C4-2B (cell line): ENCODE data around the gene DIS3L2.
"Not testable (repeated sequence)": the region's sequence is repeated elsewhere in the genome, so short reads cannot be mapped to it uniquely, and the experiment has no call there.

ENCODE experiments used
- H3K27ac ChIP-seq: fragments of 450-650 bp; 2 replicates; pipeline ENCODE4 v1.5.1; 2017
- CTCF ChIP-seq: fragments of 450-650 bp; conservative IDR thresholded peaks from 2 replicates; pipeline ENCODE4 v1.5.1; 2017; ENCODE audit warnings: mild to moderate bottlenecking
- ZFX ChIP-seq: fragments of 450-650 bp; IDR thresholded peaks from 2 replicates; pipeline ENCODE4 v1.6.1; 2017

Gene DIS3L2

GRCh38 chr2:232351686-232352510 lies 390.4 kb downstream of the DIS3L2 start:
- TF ChIP-seq ZFX (no peak), CTCF (no peak)

DNA sequence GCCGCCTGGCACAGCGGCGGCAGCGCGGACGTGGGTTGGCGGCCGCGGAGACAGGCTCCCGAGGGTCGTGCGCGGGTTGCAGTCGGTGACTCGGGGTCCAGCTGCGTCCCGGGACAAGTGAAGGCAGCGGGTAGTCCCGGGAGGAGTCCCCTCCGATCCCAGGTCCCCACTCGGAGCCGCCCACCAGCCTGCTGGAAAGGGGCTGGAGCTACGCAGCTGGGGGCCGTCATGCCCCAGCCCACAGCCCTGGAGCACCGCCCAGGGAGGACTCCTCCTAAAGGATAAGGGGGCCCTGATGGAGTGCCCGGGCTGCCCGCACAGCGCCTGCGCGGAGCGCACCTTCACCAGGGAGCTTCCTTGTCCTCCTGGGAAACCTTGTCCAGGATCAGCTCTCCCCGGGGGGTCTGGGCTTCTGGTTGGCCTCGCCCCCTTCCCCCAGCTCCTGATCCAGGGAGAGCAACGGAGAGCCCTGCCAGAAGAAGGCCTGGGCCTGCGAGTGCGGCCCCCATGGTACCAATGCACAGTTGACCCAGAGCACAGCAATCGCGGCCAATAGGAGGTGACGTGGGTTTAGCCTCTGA lies 391.1 kb downstream of the DIS3L2 start:
- TF ChIP-seq ZFX (no peak), CTCF (no peak)
- no peak overlapping the region for H3K27ac ChIP-seq

More at GRCh38 chr2:232351686-232352510, 390.4 kb downstream of the DIS3L2 start:
- H3K27ac ChIP-seq: no peak overlapping the region

DNA sequence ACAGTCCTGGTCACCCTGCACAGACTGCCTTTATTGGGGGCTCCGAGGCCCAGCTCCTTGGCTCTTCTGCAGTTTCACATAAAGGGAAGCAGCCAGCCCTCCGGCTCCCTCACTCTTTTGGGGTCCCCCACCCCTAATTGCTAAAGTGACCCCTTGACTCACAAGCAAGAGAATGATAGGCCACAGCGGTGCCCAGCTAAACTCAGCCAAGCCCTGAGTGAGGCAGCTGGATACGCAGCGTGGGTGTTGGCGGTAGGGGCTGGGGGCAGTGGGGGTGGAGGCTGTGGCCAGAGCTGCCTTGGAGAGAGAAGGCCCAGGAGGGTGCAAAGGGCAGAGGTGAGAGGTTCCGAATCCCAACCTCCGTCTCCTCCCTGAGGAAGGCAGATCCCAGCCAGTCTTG lies 391.6 kb downstream of the DIS3L2 start:
- H3K27ac ChIP-seq: no peak overlapping the region
- TF ChIP-seq ZFX (no peak), CTCF (no peak)

GRCh38 chr2:232353660-232354059 lies 392.1 kb downstream of the DIS3L2 start:
- no peak for TF ChIP-seq ZFX
- TF ChIP-seq CTCF: no peak

DNA sequence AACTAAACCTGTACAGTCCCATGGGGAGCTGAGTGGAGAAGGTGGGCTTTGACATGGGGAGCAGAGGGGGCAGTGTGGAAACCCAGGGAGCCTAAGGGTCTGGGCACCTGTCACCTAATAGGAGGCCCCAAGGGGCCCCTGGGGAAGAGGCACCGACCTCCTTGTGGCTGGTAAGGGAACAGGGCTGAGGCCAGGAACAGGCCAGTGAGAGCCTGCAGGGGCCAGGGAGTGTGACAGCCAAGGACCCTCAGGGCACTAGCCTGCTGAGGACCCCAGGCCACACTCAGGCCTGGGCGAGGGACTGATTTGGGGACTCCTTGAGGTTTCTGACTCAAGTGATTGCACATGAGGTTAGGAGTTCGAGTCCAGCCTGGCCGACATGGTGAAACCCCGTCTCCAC lies 392.6 kb downstream of the DIS3L2 start:
- TF ChIP-seq ZFX: no peak
- TF ChIP-seq CTCF: no peak
- no peak overlapping the region for H3K27ac ChIP-seq

More at GRCh38 chr2:232353660-232354059, 392.1 kb downstream of the DIS3L2 start:
- H3K27ac ChIP-seq: no peak overlapping the region

- no peak overlapping the region for H3K27ac ChIP-seq
- TF ChIP-seq ZFX (no peak), CTCF (no peak)
Measured at GRCh38 chr2:232361646-232362045, 400.1 kb downstream of the DIS3L2 start.

- TF ChIP-seq ZFX (no peak), CTCF (no peak)
Measured at GRCh38 chr2:232362174-232362900, 400.8 kb downstream of the DIS3L2 start.

GRCh38 chr2:232363064-232363783 lies 401.7 kb downstream of the DIS3L2 start:
- H3K27ac ChIP-seq: not testable (repeated sequence)

More at GRCh38 chr2:232362174-232362900, 400.8 kb downstream of the DIS3L2 start:
- no peak overlapping the region for H3K27ac ChIP-seq
